HUES48 (cell line): ENCODE data around the gene STRIP1.

Experiments
- H3K27ac ChIP-seq: one replicate; pipeline ENCODE4 v1.7.0; 2013; ENCODE audit warnings: low read depth, low read length, inconsistent platforms
- H3K27me3 ChIP-seq: 2 replicates; pipeline ENCODE4 v1.6.1; 2013; ENCODE audit warnings: mild to moderate bottlenecking, low read length; ENCODE audit not compliant: control insufficient read depth, insufficient read depth
- H3K36me3 ChIP-seq: 2 replicates; pipeline ENCODE4 v1.6.1; 2013; ENCODE audit warnings: low read length; ENCODE audit not compliant: control insufficient read depth, insufficient read depth
- H3K4me1 ChIP-seq: 2 replicates; pipeline ENCODE4 v1.6.1; 2013; ENCODE audit warnings: mild to moderate bottlenecking, low read length; ENCODE audit not compliant: control insufficient read depth, insufficient read depth
- H3K4me3 ChIP-seq: 2 replicates; pipeline ENCODE4 v1.5.1; 2013; ENCODE audit warnings: mild to moderate bottlenecking, low read depth, low read length
- H3K9ac ChIP-seq: 2 replicates; pipeline ENCODE4 v1.6.1; 2013; ENCODE audit warnings: mild to moderate bottlenecking, low read depth, low read length, moderate library complexity
- H3K9me3 ChIP-seq: 2 replicates; pipeline ENCODE4 v1.6.1; 2013; ENCODE audit warnings: low read length; ENCODE audit not compliant: control insufficient read depth, insufficient read depth

The STRIP1 gene

DNA sequence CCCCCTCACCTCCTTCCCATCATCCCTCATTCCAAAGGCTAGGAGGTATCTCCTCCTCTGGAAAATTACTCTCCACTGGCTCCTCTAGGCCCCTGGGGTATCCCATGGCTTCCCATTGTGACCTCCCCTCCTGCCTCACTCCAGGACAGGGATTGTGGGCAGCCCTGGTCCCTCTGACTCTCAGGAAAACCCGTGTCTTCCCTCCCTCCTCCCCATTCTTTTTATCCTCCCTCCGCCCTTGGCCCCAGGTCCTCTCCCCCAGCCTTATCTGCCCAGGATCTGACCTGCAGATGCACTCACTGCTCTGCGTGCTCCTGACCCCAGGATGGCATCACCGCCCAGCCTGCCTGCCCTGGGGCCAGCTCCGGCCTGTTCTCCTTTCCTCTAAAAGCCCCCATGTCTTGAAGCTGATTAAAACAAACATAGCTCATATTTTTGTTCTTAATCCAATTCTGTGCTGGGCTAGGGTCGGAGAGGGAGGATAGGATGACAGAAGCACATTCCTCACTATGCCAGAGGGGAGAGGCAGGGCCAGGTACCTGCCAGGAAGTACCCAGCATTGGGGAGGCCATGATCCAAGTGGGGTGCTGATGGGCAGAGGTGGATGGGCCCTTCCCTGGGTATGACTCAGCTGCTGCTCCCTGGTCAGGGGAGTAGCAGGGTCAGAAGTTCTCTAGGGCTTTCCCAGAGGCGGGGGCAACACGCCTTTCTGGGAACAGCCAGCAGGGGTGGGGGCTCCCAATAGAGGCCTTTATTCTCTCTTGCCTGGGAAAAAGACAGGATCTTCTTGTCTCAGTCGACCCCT is 64.0 kb downstream of the STRIP1 start:
- Histone ChIP-seq H3K4me1 (no peaks in the 10 kb centered on the region), H3K27ac (no peak overlapping the region), H3K9ac (no peak overlapping the region), H3K9me3 (no peaks in the 10 kb centered on the region), H3K27me3 (no peaks in the 10 kb centered on the region; the same call in 1 of the 2 replicates), H3K4me3 (no peak overlapping the region), H3K36me3 (no peaks in the 10 kb centered on the region)

DNA sequence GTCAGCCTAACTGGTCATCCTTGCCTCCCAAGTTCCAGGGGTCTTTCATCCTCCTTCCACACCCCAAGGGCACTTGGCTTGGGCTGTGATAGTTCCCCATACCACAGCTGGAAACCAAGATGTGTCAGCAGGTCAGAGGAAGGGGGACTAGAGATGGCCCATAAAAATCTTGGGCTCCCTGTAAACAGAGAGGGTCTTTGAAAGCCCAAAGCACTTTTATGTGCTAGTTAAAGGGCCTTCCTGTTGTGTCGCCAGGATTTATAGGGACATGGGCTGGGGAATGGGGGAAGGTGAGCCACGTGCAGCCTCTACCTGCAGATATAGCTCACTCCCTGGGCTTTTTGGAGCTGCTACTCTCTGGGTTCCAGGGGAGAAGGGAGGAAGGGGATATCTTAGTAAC is 65.9 kb downstream of the STRIP1 start:
- Histone ChIP-seq H3K4me1 (no peaks in the 10 kb centered on the region), H3K27ac (no peak overlapping the region), H3K4me3 (no peak overlapping the region)

DNA sequence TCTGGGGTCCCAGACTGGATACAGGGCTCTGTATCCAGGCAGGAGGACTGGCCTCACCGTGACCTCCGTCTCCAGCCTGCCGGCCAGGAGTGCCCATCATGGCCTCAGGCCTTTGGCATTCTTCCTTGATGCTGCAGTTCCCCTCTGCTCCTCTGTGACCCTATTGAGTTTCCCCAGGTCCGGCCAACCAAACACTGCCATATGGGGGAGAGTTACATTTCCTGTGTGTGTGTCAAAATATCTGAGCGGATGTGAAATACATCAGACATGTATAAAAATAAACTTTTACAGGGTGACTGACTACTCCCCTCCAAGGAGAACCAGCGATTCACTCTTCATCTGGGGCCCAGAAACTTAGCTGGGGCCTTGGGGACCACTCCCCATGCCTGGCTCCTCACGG is 67.7 kb downstream of the STRIP1 start:
- Histone ChIP-seq H3K4me3 (no peak overlapping the region), H3K9me3 (no peaks in the 10 kb centered on the region), H3K36me3 (no peaks in the 10 kb centered on the region), H3K4me1 (no peaks in the 10 kb centered on the region), H3K27me3 (no peaks in the 10 kb centered on the region), H3K27ac (no peak overlapping the region), H3K9ac (no peak overlapping the region)

More for the DNA sequence above, 65.9 kb downstream of the STRIP1 start:
- Histone ChIP-seq H3K36me3 (no peaks in the 10 kb centered on the region), H3K9me3 (no peaks in the 10 kb centered on the region), H3K27me3 (no peaks in the 10 kb centered on the region; the same call in 1 of the 2 replicates), H3K9ac (no peak overlapping the region)
